Measurements from ENCODE around the gene NCBP3.

NCBP3 gene

GRCh38 chr17:3805581-3805980 is 40.5 kb downstream of the NCBP3 start:
- no peak for TF ChIP-seq FOXP2 (optimal IDR thresholded peaks at IDR 0.05; ENCODE audit: borderline replicate concordance, extremely low read depth, extremely low read length, insufficient read depth)
- TF ChIP-seq POLR2AphosphoS5 (IDR thresholded peaks at IDR 0.05; ENCODE audit: low read depth, low read length): no peak

- TF ChIP-seq REST (IDR thresholded peaks at IDR 0.05; ENCODE audit: insufficient read depth in 1 of 2, low read depth in 2 of 2, low read length in 2 of 2) (no peak), TAF1 (IDR thresholded peaks at IDR 0.05; ENCODE audit: borderline replicate concordance, insufficient read depth, low read length) (no peak), SIN3A (IDR thresholded peaks at IDR 0.05; ENCODE audit: borderline replicate concordance, insufficient read depth, low read length) (no peak), POLR2AphosphoS5 (IDR thresholded peaks at IDR 0.05; ENCODE audit: low read depth, low read length) (no peak), FOXP2 (optimal IDR thresholded peaks at IDR 0.05; ENCODE audit: borderline replicate concordance, extremely low read depth, extremely low read length, insufficient read depth) (no peak)
Observed at GRCh38 chr17:3804503-3804931, 41.5 kb downstream of the NCBP3 start.

- TF ChIP-seq SIN3A (IDR thresholded peaks at IDR 0.05; ENCODE audit: borderline replicate concordance, insufficient read depth, low read length): no peak
Observed at GRCh38 chr17:3803308-3803640, 42.8 kb downstream of the NCBP3 start.

- TF ChIP-seq TAF1 (IDR thresholded peaks at IDR 0.05; ENCODE audit: borderline replicate concordance, insufficient read depth, low read length) (no peak), REST (IDR thresholded peaks at IDR 0.05; ENCODE audit: insufficient read depth in 1 of 2, low read depth in 2 of 2, low read length in 2 of 2) (no peak), POLR2AphosphoS5 (IDR thresholded peaks at IDR 0.05; ENCODE audit: low read depth, low read length) (no peak), SIN3A (IDR thresholded peaks at IDR 0.05; ENCODE audit: borderline replicate concordance, insufficient read depth, low read length) (no peak), FOXP2 (optimal IDR thresholded peaks at IDR 0.05; ENCODE audit: borderline replicate concordance, extremely low read depth, extremely low read length, insufficient read depth) (no peak)
Observed at GRCh38 chr17:3802461-3803307, 43.4 kb downstream of the NCBP3 start.

- TF ChIP-seq REST (IDR thresholded peaks at IDR 0.05; ENCODE audit: insufficient read depth in 1 of 2, low read depth in 2 of 2, low read length in 2 of 2) (no peak), FOXP2 (optimal IDR thresholded peaks at IDR 0.05; ENCODE audit: borderline replicate concordance, extremely low read depth, extremely low read length, insufficient read depth) (no peak), TAF1 (IDR thresholded peaks at IDR 0.05; ENCODE audit: borderline replicate concordance, insufficient read depth, low read length) (no peak), SIN3A (IDR thresholded peaks at IDR 0.05; ENCODE audit: borderline replicate concordance, insufficient read depth, low read length) (no peak), POLR2AphosphoS5 (IDR thresholded peaks at IDR 0.05; ENCODE audit: low read depth, low read length) (no peak)
Observed at GRCh38 chr17:3801792-3802191, 44.3 kb downstream of the NCBP3 start.

- TF ChIP-seq SIN3A (IDR thresholded peaks at IDR 0.05; ENCODE audit: borderline replicate concordance, insufficient read depth, low read length): no peak
- no peak for TF ChIP-seq TAF1 (IDR thresholded peaks at IDR 0.05; ENCODE audit: borderline replicate concordance, insufficient read depth, low read length)
Observed at GRCh38 chr17:3801347-3801746, 44.7 kb downstream of the NCBP3 start.

Data from PFSK-1 (cell line).